Fibroblast of the conjunctiva (primary cell): ENCODE data around the gene CTNNA1.
"Not testable (repeated sequence)": the region's sequence is repeated elsewhere in the genome, so short reads cannot be mapped to it uniquely, and the experiment has no call there.

Experiments
- DNase-seq: peaks from one replicate; pipeline ENCODE4 v3.0.0-alpha.2; 2010; ENCODE audit warnings: low read depth

CTNNA1 gene

GRCh38 chr5:138809391-138809790, 56.2 kb downstream of the CTNNA1 start:
- no peak for DNase-seq

- DNase-seq: not testable (repeated sequence)
Observed at GRCh38 chr5:138810861-138811260, 57.6 kb downstream of the CTNNA1 start.

GRCh38 chr5:138815529-138815928, 62.3 kb downstream of the CTNNA1 start:
- DNase-seq: no peak

- DNase-seq: no peak
Observed at GRCh38 chr5:138817241-138817640, 64.0 kb downstream of the CTNNA1 start.

- DNase-seq: no peak
Observed at GRCh38 chr5:138819081-138819480, 65.9 kb downstream of the CTNNA1 start.

- DNase-seq: no peak
Observed at GRCh38 chr5:138820695-138821094, 67.5 kb downstream of the CTNNA1 start.

- DNase-seq: no peak
Observed at GRCh38 chr5:138824516-138824915, 71.3 kb downstream of the CTNNA1 start.

- DNase-seq: no peak
Observed at GRCh38 chr5:138824924-138825863, 72.0 kb downstream of the CTNNA1 start.

- no peak for DNase-seq
Observed at GRCh38 chr5:138828556-138828955, 75.3 kb downstream of the CTNNA1 start.

- no peak for DNase-seq
Observed at GRCh38 chr5:138829341-138829740, 76.1 kb downstream of the CTNNA1 start.

- DNase-seq: no peak
Observed at GRCh38 chr5:138831703-138832102, 78.5 kb downstream of the CTNNA1 start.

- no peak for DNase-seq
Observed at GRCh38 chr5:138832218-138832617, 79.0 kb downstream of the CTNNA1 start.

GRCh38 chr5:138833080-138833479, 79.9 kb downstream of the CTNNA1 start:
- DNase-seq: no peak

GRCh38 chr5:138833726-138834480, 80.7 kb downstream of the CTNNA1 start:
- no peak for DNase-seq

- DNase-seq: not testable (repeated sequence)
Observed at GRCh38 chr5:138834853-138835252, 81.6 kb downstream of the CTNNA1 start.

GRCh38 chr5:138837160-138837559, 83.9 kb downstream of the CTNNA1 start:
- no peak for DNase-seq

GRCh38 chr5:138840103-138840502, 86.9 kb downstream of the CTNNA1 start:
- no peak for DNase-seq

- DNase-seq: no peak
Observed at GRCh38 chr5:138841531-138841930, 88.3 kb downstream of the CTNNA1 start.

GRCh38 chr5:138843316-138844124, 90.3 kb downstream of the CTNNA1 start:
- DNase-seq: peak; percentile 20

GRCh38 chr5:138844125-138844461, 90.9 kb downstream of the CTNNA1 start:
- DNase-seq: no peak

- peak; percentile 29 for DNase-seq
Observed at GRCh38 chr5:138844812-138845513, 91.7 kb downstream of the CTNNA1 start.

- DNase-seq: no peak
Observed at GRCh38 chr5:138849439-138849838, 96.2 kb downstream of the CTNNA1 start.
